ENCODE data around the gene MAML3. TPM values are rescaled to one million over a fixed set of nuclear protein-coding genes. Genes with fewer than 3 reads are reported as not detected.

Gene MAML3
- total and polyA plus RNA-seq, 2 of the 13 experiments (the other 11 are each of a cell fraction or from before 2014, with no cell fraction given): 0.05 to 0.13 TPM

- no peak overlapping the region for H3K9ac ChIP-seq (ENCODE audit: insufficient read depth, low read depth, low read length)
- in situ Hi-C loops (cut with HindIII; ENCODE audit: extremely low pct_ligation_motif_present, low pct_unique_long_range_greater_than_20kb): loop anchor here (25.0 kb wide), 1 partner anchor 833 kb away; no protein-coding TSS in a partner anchor
- 54% methylated on average over 6 of the region's 6 CpGs for WGBS (ENCODE audit: low lambda C conversion rate)
Observed at GRCh38 chr4:140003876-140004548, 150.0 kb downstream of the MAML3 start.

GRCh38 chr4:140000232-140000631 is 153.8 kb downstream of the MAML3 start:
- no peaks in the 10 kb centered on the region for H3K9me3 ChIP-seq (ENCODE audit: low read length)
- H3K9ac ChIP-seq (ENCODE audit: insufficient read depth, low read depth, low read length): no peak overlapping the region
- 0% methylated on average over 1 of the region's 1 CpG for WGBS (ENCODE audit: low lambda C conversion rate)
- ChIA-PET CTCF (ENCODE audit: low intra/inter-chr PET ratio, low total read pairs) (no interaction called here), POLR2A (no interaction called here)
- in situ Hi-C loops (cut with HindIII; ENCODE audit: extremely low pct_ligation_motif_present, low pct_unique_long_range_greater_than_20kb): loop anchor here (25.0 kb wide), 1 partner anchor 837 kb away; no protein-coding TSS in a partner anchor
- intact Hi-C loops (cut with micrococcal nuclease; ENCODE audit: unreplicated experiment): no loop called here
- no peaks in the 10 kb centered on the region for H3K36me3 ChIP-seq (replicated peaks in 1 of 2; ENCODE audit: control insufficient read depth in 1 of 2, insufficient read depth in 2 of 2, low read length in 2 of 2)
- BruUV-seq (replicated peaks): no TSS peak
- no peak overlapping the region for H3K27ac ChIP-seq (ENCODE audit: extremely low read length, insufficient read depth, low read length)
- H4K20me1 ChIP-seq (ENCODE audit: insufficient read depth, low read length): no peaks in the 10 kb centered on the region
- H3K27me3 ChIP-seq (ENCODE audit: control insufficient read depth in 1 of 2, insufficient read depth in 2 of 2, low read length in 2 of 2): peaks cover 0 to 5% of the 10 kb centered on the region in 2 experiments; a peak in 1 of 5 replicates
- no peak for DNase-seq (ENCODE audit: low spot score)
- H3K4me2 ChIP-seq (ENCODE audit: low read depth, low read length): no peak overlapping the region
- no peak for ATAC-seq
- H3K79me2 ChIP-seq (ENCODE audit: insufficient read depth, low read length): no peaks in the 10 kb centered on the region
- H3K4me3 ChIP-seq (replicated peaks in 1 of 3; ENCODE audit: insufficient read depth in 1 of 3, low read depth in 2 of 3, low read length in 3 of 3): no peak overlapping the region
- no peak for FAIRE-seq
- no peak overlapping the region for H2AFZ ChIP-seq (ENCODE audit: low read length)
- H3K4me1 ChIP-seq (ENCODE audit: insufficient read depth, low read length): no peaks in the 10 kb centered on the region
- TF ChIP-seq ZBTB46 (CRISPR knock-in tag; IDR thresholded peaks at IDR 0.05; ENCODE audit: borderline replicate concordance) (no peak), ZMAT5 (CRISPR knock-in tag; IDR thresholded peaks at IDR 0.05; ENCODE audit: borderline replicate concordance, low read depth) (no peak), SMC3 (IDR thresholded peaks at IDR 0.05; ENCODE audit: low read length) (no peak), ZNF124 (CRISPR knock-in tag; IDR thresholded peaks at IDR 0.05) (no peak), USF2 (IDR thresholded peaks at IDR 0.05; ENCODE audit: low read depth, low read length) (no peak), USF2 (CRISPR knock-in tag; IDR thresholded peaks at IDR 0.05; ENCODE audit: borderline replicate concordance) (no peak)

More at GRCh38 chr4:140003876-140004548, 150.0 kb downstream of the MAML3 start:
- intact Hi-C loops (cut with micrococcal nuclease; ENCODE audit: unreplicated experiment): no loop called here
- H3K4me1 ChIP-seq (ENCODE audit: insufficient read depth, low read length): no peaks in the 10 kb centered on the region
- no peaks in the 10 kb centered on the region for H3K36me3 ChIP-seq (replicated peaks in 1 of 2; ENCODE audit: control insufficient read depth in 1 of 2, insufficient read depth in 2 of 2, low read length in 2 of 2)
- peaks cover 2 to 8% of the 10 kb centered on the region in 2 experiments; a peak in 3 of 5 replicates for H3K27me3 ChIP-seq (ENCODE audit: control insufficient read depth in 1 of 2, insufficient read depth in 2 of 2, low read length in 2 of 2)
- no TSS peak for BruUV-seq (replicated peaks)
- H2AFZ ChIP-seq (ENCODE audit: low read length): no peak overlapping the region
- no peaks in the 10 kb centered on the region for H4K20me1 ChIP-seq (ENCODE audit: insufficient read depth, low read length)
- FAIRE-seq (no peak), DNase-seq (ENCODE audit: low spot score) (no peak), ATAC-seq (no peak)
- H3K27ac ChIP-seq (ENCODE audit: extremely low read length, insufficient read depth, low read length): no peak overlapping the region
- ChIA-PET CTCF (ENCODE audit: low intra/inter-chr PET ratio, low total read pairs) (no interaction called here), POLR2A (no interaction called here)
- no peak overlapping the region for H3K4me2 ChIP-seq (ENCODE audit: low read depth, low read length)
- TF ChIP-seq HMG20A (CRISPR knock-in tag; IDR thresholded peaks at IDR 0.05; ENCODE audit: borderline replicate concordance) (no peak), BCL6 (CRISPR knock-in tag; IDR thresholded peaks at IDR 0.05) (no peak)
- H3K79me2 ChIP-seq (ENCODE audit: insufficient read depth, low read length): no peaks in the 10 kb centered on the region
- H3K4me3 ChIP-seq (replicated peaks in 1 of 3; ENCODE audit: insufficient read depth in 1 of 3, low read depth in 2 of 3, low read length in 3 of 3): no peak overlapping the region
- H3K9me3 ChIP-seq (ENCODE audit: low read length): no peaks in the 10 kb centered on the region

Data from HepG2 (cell line).